NCI-H82 treated with DMSO at 0.1 percent for 48 hours (cell line): ENCODE data around the gene PHB1.
A peak's percentile ranks its signal among the peaks of the same experiment; 100 is the strongest.
"Not testable (repeated sequence)": the region's sequence is repeated elsewhere in the genome, so short reads cannot be mapped to it uniquely, and the experiment has no call there.

Experiments
- DNase-seq: peaks from one replicate; lab custom pipeline; 2025; ENCODE audit not compliant: unreplicated experiment; lab: John Stamatoyannopoulos, UW

Gene PHB1

DNA sequence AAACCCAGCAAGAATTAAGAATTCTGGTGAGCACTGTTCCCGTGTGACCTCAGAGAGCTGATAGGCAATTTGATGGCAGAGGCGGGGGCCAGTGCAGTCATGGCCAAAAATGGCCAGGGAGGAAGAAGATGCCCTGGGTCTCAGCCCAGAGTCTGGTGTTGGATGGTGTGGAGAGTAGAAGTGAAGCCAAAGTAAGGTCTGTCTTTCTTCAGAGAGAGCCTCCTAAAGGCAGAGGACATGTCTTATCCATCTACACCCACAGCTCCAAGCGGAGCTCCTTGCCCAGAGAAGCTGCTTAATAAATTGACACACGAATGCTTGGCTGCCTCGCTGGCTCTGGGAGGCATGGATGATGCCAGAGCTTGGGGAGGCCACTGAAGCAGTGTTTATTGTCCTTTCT lies 32.9 kb downstream of the PHB1 start:
- DNase-seq = no peak

- DNase-seq = no peak
Observed at GRCh38 chr17:49381033-49381432, 33.6 kb downstream of the PHB1 start.

GRCh38 chr17:49379926-49380325 lies 34.8 kb downstream of the PHB1 start:
- no peak for DNase-seq

DNA sequence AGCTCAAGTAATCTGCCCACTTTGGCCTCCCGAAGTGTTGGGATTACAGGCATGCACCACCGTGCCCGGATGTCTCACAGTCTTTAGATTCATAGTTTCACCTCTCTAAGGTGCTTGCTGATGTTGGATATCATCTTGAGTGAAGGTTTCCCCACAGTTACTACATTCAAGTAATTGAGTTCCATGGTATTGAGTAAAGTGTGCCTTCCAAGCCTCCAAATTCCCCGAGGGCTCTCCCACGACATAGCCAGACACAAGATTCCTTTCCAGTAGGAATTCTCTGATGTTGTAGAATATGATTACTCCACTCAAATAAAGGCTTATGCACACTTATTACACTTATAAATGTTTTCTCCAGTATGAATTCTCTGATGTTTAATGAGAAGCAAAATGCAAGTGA lies 36.4 kb downstream of the PHB1 start:
- no peak for DNase-seq

- no peak for DNase-seq
Observed at GRCh38 chr17:49375544-49375943, 39.1 kb downstream of the PHB1 start.

DNA sequence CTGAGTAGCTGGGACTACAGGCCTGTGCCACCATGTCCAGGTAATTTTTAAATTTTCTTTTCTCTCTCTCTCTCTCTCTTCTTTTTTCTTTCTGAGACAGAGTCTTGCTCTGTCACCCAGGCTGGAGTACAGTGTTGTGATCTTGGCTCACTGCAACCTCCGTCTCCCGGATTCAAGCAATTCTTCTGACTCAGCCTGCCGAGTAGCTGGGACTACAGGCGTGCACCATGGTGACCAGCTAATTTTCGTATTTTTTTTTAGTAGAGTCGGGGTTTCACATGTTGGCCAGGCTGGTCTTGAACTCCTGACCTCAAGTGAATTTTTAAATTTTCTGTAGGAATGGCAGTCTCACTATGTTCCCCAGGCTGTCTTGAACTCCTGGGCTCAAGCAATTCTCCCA lies 41.6 kb downstream of the PHB1 start:
- no peak for DNase-seq

- DNase-seq = no peak
Observed at GRCh38 chr17:49372425-49372824, 42.3 kb downstream of the PHB1 start.

- DNase-seq = no peak
Observed at GRCh38 chr17:49370971-49371834, 43.5 kb downstream of the PHB1 start.

- no peak for DNase-seq
Observed at GRCh38 chr17:49369760-49370159, 44.9 kb downstream of the PHB1 start.

GRCh38 chr17:49369089-49369488 lies 45.6 kb downstream of the PHB1 start:
- no peak for DNase-seq

GRCh38 chr17:49365667-49366066 lies 49.0 kb downstream of the PHB1 start:
- no peak for DNase-seq

GRCh38 chr17:49365126-49365525 lies 49.6 kb downstream of the PHB1 start:
- DNase-seq = not testable (repeated sequence)

DNA sequence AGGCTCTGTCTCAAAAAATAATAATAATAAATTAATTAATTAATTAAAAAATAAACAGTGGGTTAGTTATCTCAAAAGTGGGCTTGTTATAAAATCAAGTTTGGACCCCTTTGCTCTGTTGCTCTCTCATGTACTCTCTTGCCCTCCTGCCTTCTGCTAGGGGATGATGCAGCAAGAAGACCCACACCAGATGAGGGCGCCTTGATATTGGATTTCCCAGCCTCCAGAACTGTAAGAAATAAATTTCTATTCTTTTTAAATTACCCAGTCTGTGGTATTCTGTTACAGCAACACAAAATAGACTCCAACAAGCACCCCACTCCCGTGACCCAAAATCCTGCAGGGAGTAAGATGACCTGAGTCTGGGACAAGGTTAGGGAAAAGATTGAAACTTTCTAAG lies 50.6 kb downstream of the PHB1 start:
- DNase-seq = no peak

- DNase-seq = no peak
Observed at GRCh38 chr17:49363251-49363650, 51.4 kb downstream of the PHB1 start.

- DNase-seq = no peak
Observed at GRCh38 chr17:49362723-49363117, 52.0 kb downstream of the PHB1 start.

DNA sequence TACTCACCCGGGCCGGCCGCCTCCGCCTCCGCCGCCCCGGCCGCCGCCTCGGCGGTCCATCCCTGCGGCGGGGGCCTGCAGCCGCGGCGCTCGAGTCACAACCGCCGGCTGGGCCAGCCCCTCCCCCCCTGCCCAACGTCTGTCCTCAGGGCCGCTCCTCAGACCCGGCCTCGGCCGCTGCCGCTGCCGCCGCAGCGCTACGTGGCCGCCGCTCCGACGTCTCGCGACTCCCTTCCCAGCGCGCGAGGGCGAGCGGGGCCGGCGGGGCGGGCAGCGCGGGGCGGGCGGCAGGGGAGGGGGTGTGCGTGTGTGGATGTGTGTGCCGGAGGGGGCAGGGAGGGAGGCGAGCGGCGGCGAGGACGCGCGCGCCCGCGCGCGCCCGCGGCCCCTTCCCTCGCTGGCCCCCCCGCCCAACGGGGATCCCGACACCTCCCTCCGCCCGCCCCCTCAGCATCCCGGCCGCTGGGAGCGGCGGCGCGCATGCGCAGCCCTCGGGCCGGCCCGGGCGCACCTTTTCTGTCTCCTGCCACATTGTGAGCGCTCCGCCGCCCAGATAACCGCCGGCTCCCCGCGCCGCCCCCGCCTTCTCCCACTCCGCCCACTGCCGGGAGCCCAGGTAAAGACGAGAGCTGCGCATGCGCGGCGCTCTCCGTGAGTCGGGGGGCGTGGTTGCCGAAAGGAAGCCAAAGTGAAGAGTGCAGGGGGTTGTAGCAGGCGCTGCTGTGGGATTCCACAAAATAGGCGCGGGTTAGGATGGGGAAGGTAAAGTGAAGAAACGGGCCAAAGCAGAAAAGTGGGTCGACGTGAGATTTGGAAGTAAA lies 52.6 kb downstream of the PHB1 start, which contains the start of gene ZNF652:
TSS of gene ZNF652 (minus strand) at position 349 of the 821 bp plus-strand sequence. CDS start 44,525 bp downstream, outside the sequence.
- peak; percentile 90 for DNase-seq

GRCh38 chr17:49361129-49361901 lies 53.4 kb downstream of the PHB1 start:
- DNase-seq = no peak

- no peak for DNase-seq
Observed at GRCh38 chr17:49360796-49361128, 53.9 kb downstream of the PHB1 start.

GRCh38 chr17:49359990-49360795 lies 54.5 kb downstream of the PHB1 start:
- DNase-seq = no peak

DNA sequence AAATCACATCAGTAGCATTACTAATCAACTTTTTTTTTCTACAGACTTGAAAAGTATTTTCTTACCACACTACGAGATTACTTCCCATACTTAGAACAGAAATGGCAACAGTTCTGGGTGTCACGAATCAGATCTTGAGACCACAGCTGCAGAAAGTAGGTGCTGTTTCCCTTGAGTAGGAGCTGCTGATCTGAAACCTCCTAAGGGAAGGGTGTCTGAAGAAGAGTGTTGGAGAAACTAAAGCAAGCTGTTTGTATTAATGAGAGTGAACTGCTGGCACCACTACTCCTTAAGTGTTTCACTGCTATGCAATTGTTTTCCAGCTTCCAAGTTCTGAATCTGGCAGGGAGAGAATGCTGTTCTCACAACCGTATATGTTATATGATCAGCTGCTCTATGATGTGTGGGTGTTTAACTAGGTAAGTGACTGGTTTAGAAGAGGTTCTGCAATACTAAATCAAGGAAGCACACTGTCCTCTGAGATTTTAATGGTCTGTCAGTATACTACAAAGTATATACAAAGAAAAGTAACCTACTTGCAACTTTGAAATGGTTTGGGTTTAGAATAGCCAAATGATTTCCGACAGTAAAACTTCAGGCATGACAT lies 55.9 kb downstream of the PHB1 start:
- DNase-seq = no peak
